Measurements from ENCODE around the gene PCDH9. TPM values are rescaled to one million over a fixed set of nuclear protein-coding genes. Genes with fewer than 3 reads are reported as not detected.

The PCDH9 gene
- total and polyA plus RNA-seq, 10 of the 15 experiments (the other 5 are each of a cell fraction or from before 2014, with no cell fraction given), result 0.02 to 2.3 (median 0.05) TPM; not detected in 1

DNA sequence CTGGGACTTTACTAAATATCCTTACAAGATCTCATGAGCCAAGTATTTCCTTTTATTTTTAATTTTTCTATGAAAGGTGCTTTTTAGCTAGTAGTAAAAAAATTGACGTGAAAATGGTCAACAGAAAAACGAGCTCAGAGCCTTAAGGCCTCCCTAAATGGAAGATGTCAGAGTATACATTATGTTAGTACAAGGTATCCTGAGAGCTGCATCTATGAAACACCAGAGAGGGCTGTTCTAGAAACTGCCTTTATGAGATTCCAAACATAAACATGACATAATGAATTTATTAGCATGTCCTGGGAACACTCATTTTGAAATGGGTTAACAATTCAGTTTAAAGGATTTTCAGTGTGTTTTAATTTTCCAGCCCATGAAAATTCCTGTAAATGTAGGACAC is 146.6 kb downstream of the PCDH9 start (continued):
- TF ChIP-seq FOS (IDR thresholded peaks at IDR 0.05; ENCODE audit: borderline replicate concordance, extremely low read depth, insufficient read length) (no peak), JUNB (IDR thresholded peaks at IDR 0.05) (no peak), ASH2L (IDR thresholded peaks at IDR 0.05; ENCODE audit: borderline replicate concordance, low read depth) (no peak), RFX5 (IDR thresholded peaks at IDR 0.05; ENCODE audit: low read depth, low read length) (no peak)
- TF ChIP-seq, protein P1, sequence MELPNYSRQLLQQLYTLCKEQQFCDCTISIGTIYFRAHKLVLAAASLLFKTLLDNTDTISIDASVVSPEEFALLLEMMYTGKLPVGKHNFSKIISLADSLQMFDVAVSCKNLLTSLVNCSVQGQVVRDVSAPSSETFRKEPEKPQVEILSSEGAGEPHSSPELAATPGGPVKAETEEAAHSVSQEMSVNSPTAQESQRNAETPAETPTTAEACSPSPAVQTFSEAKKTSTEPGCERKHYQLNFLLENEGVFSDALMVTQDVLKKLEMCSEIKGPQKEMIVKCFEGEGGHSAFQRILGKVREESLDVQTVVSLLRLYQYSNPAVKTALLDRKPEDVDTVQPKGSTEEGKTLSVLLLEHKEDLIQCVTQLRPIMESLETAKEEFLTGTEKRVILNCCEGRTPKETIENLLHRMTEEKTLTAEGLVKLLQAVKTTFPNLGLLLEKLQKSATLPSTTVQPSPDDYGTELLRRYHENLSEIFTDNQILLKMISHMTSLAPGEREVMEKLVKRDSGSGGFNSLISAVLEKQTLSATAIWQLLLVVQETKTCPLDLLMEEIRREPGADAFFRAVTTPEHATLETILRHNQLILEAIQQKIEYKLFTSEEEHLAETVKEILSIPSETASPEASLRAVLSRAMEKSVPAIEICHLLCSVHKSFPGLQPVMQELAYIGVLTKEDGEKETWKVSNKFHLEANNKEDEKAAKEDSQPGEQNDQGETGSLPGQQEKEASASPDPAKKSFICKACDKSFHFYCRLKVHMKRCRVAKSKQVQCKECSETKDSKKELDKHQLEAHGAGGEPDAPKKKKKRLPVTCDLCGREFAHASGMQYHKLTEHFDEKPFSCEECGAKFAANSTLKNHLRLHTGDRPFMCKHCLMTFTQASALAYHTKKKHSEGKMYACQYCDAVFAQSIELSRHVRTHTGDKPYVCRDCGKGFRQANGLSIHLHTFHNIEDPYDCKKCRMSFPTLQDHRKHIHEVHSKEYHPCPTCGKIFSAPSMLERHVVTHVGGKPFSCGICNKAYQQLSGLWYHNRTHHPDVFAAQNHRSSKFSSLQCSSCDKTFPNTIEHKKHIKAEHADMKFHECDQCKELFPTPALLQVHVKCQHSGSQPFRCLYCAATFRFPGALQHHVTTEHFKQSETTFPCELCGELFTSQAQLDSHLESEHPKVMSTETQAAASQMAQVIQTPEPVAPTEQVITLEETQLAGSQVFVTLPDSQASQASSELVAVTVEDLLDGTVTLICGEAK (IDR thresholded peaks at IDR 0.05; ENCODE audit: borderline replicate concordance), result no peak

DNA sequence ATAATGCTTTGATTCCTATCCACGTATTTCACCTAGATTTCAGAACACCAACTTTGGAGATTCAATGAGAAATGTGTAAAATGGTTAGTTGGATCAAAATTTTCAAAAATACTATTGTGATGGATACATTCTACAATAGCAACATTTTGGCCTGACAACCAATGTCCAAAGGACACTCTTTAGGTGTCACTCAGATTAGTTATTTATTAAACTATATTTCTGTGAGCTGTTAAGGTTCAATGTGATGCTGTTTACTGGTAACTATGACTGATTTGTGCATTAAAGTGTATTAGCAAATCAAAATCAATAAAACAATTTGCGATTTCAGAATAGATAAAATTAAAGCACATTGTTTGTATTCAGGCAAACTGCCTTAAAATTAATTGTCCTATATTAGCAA is 149.8 kb downstream of the PCDH9 start:
- 0% methylated on average over 2 of the region's 2 CpGs for WGBS (ENCODE audit: insufficient coverage, insufficient replicate concordance, low lambda C conversion rate, missing lambda C conversion rate)
- Histone ChIP-seq H3K4me1 (ENCODE audit: control insufficient read depth, insufficient read depth, low read length) (no peaks in the 10 kb centered on the region), H3K27me3 (replicated peaks in 1 of 2; ENCODE audit: control insufficient read depth in 2 of 2, insufficient read depth in 2 of 2, low read length in 1 of 2) (no peaks in the 10 kb centered on the region), H4K20me1 (ENCODE audit: control insufficient read depth, insufficient read depth) (no peaks in the 10 kb centered on the region), H3K9ac (ENCODE audit: control insufficient read depth, insufficient read depth, low read length) (no peak overlapping the region), H3K27ac (ENCODE audit: control insufficient read depth, insufficient read depth) (no peak overlapping the region), H3K79me2 (ENCODE audit: control insufficient read depth, insufficient read depth, low read length) (no peaks in the 10 kb centered on the region), H3K4me3 (no peak overlapping the region), H3K36me3 (ENCODE audit: control insufficient read depth in 2 of 2, insufficient read depth in 2 of 2, low read length in 1 of 2) (no peaks in the 10 kb centered on the region), H2AFZ (ENCODE audit: control insufficient read depth, low read depth, low read length) (no peak overlapping the region), H3K4me2 (ENCODE audit: control insufficient read depth, insufficient read depth) (no peak overlapping the region), H3K9me3 (replicated peaks; ENCODE audit: control insufficient read depth, insufficient read depth, low read length) (no peaks in the 10 kb centered on the region)
- ChIA-PET SMC1A (ENCODE audit: uncharacterized antibody, unreplicated experiment) (interaction anchor here (1.0 to 1.2 kb wide), 2 partner anchors 15 to 86 kb away, joined by 3 read pairs; no protein-coding TSS in a partner anchor), RAD21 (ENCODE audit: unreplicated experiment) (no interaction called here), CTCF (no interaction called here), POLR2A (no interaction called here)
- BruUV-seq (replicated peaks), result no TSS peak
- no peak for FAIRE-seq
- in situ Hi-C loops (cut with MboI), result no loop called here
- intact Hi-C loops (cut with micrococcal nuclease; ENCODE audit: unreplicated experiment), result no loop called here
- DNase-seq (ENCODE audit: low read depth, low spot score), result no peak
- no peak for ATAC-seq
- TF ChIP-seq HDGF (IDR thresholded peaks at IDR 0.05) (no peak), CHD2 (IDR thresholded peaks at IDR 0.05; ENCODE audit: borderline replicate concordance, low read depth, low read length) (no peak), GABPA (IDR thresholded peaks at IDR 0.05; ENCODE audit: low read depth) (no peak)
- TF ChIP-seq, protein P2, sequence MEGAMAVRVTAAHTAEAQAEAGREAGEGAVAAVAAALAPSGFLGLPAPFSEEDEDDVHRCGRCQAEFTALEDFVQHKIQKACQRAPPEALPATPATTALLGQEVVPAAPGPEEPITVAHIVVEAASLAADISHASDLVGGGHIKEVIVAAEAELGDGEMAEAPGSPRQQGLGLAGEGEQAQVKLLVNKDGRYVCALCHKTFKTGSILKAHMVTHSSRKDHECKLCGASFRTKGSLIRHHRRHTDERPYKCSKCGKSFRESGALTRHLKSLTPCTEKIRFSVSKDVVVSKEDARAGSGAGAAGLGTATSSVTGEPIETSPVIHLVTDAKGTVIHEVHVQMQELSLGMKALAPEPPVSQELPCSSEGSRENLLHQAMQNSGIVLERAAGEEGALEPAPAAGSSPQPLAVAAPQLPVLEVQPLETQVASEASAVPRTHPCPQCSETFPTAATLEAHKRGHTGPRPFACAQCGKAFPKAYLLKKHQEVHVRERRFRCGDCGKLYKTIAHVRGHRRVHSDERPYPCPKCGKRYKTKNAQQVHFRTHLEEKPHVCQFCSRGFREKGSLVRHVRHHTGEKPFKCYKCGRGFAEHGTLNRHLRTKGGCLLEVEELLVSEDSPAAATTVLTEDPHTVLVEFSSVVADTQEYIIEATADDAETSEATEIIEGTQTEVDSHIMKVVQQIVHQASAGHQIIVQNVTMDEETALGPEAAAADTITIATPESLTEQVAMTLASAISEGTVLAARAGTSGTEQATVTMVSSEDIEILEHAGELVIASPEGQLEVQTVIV (IDR thresholded peaks at IDR 0.05; ENCODE audit: borderline replicate concordance, partially characterized antibody), result no peak
- TF ChIP-seq, protein P3, sequence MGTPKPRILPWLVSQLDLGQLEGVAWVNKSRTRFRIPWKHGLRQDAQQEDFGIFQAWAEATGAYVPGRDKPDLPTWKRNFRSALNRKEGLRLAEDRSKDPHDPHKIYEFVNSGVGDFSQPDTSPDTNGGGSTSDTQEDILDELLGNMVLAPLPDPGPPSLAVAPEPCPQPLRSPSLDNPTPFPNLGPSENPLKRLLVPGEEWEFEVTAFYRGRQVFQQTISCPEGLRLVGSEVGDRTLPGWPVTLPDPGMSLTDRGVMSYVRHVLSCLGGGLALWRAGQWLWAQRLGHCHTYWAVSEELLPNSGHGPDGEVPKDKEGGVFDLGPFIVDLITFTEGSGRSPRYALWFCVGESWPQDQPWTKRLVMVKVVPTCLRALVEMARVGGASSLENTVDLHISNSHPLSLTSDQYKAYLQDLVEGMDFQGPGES (IDR thresholded peaks at IDR 0.05), result no peak
- TF ChIP-seq, protein P4, sequence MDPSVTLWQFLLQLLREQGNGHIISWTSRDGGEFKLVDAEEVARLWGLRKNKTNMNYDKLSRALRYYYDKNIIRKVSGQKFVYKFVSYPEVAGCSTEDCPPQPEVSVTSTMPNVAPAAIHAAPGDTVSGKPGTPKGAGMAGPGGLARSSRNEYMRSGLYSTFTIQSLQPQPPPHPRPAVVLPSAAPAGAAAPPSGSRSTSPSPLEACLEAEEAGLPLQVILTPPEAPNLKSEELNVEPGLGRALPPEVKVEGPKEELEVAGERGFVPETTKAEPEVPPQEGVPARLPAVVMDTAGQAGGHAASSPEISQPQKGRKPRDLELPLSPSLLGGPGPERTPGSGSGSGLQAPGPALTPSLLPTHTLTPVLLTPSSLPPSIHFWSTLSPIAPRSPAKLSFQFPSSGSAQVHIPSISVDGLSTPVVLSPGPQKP (IDR thresholded peaks at IDR 0.05; ENCODE audit: low read depth, low read length), result no peak
- TF ChIP-seq, protein P5, sequence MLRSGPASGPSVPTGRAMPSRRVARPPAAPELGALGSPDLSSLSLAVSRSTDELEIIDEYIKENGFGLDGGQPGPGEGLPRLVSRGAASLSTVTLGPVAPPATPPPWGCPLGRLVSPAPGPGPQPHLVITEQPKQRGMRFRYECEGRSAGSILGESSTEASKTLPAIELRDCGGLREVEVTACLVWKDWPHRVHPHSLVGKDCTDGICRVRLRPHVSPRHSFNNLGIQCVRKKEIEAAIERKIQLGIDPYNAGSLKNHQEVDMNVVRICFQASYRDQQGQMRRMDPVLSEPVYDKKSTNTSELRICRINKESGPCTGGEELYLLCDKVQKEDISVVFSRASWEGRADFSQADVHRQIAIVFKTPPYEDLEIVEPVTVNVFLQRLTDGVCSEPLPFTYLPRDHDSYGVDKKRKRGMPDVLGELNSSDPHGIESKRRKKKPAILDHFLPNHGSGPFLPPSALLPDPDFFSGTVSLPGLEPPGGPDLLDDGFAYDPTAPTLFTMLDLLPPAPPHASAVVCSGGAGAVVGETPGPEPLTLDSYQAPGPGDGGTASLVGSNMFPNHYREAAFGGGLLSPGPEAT (IDR thresholded peaks at IDR 0.05; ENCODE audit: low read depth), result no peak
